Measurements from ENCODE around the gene CDKN2B-AS1.
"Not testable (repeated sequence)": the region's sequence is repeated elsewhere in the genome, so short reads cannot be mapped to it uniquely, and the experiment has no call there.

Gene CDKN2B-AS1

DNA sequence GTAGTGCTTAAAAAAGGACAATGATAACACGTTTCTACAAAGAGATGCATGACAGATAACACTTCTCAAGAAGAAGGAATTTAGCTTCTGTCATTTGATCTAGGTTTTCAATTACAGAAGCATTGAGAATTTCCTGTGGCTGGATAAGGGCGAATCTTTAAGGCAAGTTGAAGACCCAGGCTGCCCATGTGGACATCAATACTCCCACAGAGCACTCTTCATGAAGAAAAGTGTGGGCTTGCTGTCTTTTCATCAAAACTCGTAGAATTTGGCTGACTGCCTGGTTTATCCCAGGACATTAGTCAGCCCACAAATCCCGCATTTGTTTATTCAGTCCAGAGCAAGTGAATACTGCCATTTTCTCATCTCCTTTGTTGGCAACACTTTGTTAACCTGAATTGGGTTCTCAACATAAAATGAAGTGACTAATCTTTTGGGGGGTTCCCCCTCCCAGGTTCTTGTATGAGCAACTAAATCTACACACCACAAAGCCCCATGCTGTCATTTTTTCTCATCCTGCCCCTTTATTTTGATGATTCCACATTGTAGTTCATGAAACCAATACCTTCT is 57.9 kb downstream of the CDKN2B-AS1 start:
- peak; percentile 27 for DNase-seq (ENCODE audit: low read depth)
- no peak for TF ChIP-seq CTCF (IDR thresholded peaks at IDR 0.05; ENCODE audit: insufficient read depth, low read depth, low read length, missing control alignments)
- no peak overlapping the region for H3K4me3 ChIP-seq (ENCODE audit: low read depth, low read length)

DNA sequence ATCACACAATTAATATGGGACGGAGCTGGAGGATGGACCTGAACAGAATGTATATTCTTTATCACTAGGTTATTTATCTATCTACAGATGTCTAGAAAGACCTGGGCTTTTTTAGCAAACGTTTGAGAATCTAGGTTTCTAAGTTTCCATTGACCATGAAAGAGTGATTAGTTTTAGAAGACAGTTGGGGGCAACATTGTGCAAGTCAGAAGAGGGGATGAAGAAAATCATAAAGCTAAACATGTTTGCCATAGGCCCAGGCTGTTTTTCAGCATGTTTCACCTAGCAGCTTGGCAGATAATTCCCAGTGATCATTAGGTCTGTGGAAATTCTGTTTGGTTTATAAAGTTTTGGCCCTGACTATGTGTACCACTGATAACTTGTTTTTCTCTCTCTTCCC is 58.6 kb downstream of the CDKN2B-AS1 start:
- no peak for DNase-seq (ENCODE audit: low read depth)
- no peak for TF ChIP-seq CTCF (IDR thresholded peaks at IDR 0.05; ENCODE audit: insufficient read depth, low read depth, low read length, missing control alignments)
- no peak overlapping the region for H3K4me3 ChIP-seq (ENCODE audit: low read depth, low read length)

DNA sequence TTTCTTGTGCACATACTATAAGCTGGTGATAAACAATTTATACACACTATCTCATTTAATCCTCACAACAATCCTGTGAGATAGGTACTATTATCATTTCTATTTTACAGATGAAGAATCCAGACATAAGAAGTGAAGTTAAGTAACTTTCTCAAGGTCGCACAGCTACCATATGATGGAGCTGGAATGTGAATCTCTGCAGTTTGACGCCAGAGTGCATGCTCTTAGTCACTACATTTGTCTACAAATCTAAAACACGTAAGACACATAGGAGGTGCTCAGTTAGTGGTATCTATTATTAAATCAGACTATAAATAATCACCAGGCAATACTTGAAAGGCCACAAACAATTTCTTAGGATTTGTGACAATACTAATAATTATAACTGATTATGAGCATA is 59.5 kb downstream of the CDKN2B-AS1 start:
- no peak for TF ChIP-seq CTCF (IDR thresholded peaks at IDR 0.05; ENCODE audit: insufficient read depth, low read depth, low read length, missing control alignments)
- DNase-seq (ENCODE audit: low read depth): no peak
- H3K4me3 ChIP-seq (ENCODE audit: low read depth, low read length): no peak overlapping the region

DNA sequence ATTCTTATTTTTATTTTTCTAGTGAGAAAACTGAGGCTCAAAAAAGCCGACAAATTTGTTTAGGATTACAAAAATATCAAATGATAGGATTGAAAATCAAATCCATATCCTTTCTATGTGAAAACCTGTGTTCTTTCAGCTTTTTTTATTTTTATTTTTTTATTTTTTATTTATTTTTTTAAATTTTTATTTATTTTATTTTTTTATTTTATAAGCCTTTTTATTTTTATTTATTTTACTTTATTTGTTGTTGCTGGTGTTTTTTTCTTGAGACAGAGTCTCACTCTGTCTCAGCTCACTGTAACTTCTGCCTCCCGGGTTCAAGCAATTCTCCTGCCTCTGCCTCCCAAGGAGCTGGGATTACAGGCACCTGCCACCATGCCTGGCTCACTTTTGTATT is 59.9 kb downstream of the CDKN2B-AS1 start:
- no peak for DNase-seq (ENCODE audit: low read depth)
- H3K4me3 ChIP-seq (ENCODE audit: low read depth, low read length): no peak overlapping the region
- no peak for TF ChIP-seq CTCF (IDR thresholded peaks at IDR 0.05; ENCODE audit: insufficient read depth, low read depth, low read length, missing control alignments)

GRCh38 chr9:22055090-22055489 is 60.5 kb downstream of the CDKN2B-AS1 start:
- no peak for DNase-seq (ENCODE audit: low read depth)
- no peak for TF ChIP-seq CTCF (IDR thresholded peaks at IDR 0.05; ENCODE audit: insufficient read depth, low read depth, low read length, missing control alignments)

DNA sequence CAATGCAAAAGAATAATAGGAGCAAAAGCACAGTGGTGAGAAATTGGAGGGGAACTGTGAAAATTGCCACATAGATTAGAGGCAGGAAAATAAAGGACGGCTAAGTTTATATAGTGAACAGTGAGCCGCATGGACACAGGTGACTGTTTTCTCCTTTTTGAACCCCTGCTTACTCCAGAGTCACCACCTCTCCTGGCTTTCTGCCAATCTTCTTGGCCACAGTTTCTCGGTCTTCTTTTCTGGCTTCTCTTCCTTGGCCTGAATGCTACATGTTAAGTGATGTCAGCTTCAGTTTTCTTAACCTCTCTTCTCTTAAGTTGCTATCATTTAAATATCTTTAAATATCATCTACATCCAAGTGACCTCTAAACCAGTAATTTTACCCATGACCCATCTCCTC is 61.8 kb downstream of the CDKN2B-AS1 start:
- no peak for TF ChIP-seq CTCF (IDR thresholded peaks at IDR 0.05; ENCODE audit: insufficient read depth, low read depth, low read length, missing control alignments)
- peak; percentile 11 for DNase-seq (ENCODE audit: low read depth)
- no peak overlapping the region for H3K4me3 ChIP-seq (ENCODE audit: low read depth, low read length)

More at GRCh38 chr9:22055090-22055489, 60.5 kb downstream of the CDKN2B-AS1 start:
- no peak overlapping the region for H3K4me3 ChIP-seq (ENCODE audit: low read depth, low read length)

DNA sequence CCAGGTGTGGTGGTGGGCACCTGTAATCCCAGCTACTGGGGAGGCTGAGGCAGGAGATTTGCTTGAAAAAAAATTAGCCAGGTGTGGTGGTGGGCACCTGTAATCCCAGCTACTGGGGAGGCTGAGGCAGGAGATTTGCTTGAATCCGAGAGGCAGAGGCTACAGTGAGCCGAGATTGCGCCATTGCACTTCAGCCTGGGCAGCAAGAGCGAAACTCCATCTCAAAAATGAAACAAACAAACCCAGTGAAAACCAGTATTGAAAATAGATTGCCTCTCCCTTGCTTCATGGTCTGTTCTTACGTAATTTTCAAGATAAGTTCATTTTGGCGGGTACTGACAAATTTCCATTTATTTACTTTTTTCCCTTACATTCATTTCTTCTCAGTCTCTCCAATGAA is 63.4 kb downstream of the CDKN2B-AS1 start:
- not testable (repeated sequence) for DNase-seq (ENCODE audit: low read depth); H3K4me3 ChIP-seq (ENCODE audit: low read depth, low read length)
